Kidney epithelial cell (primary cell): ENCODE measurements around the gene MRPS11. TPM values are rescaled to one million over a fixed set of nuclear protein-coding genes. Genes with fewer than 3 reads are reported as not detected.

Experiments
- DNase-seq: peaks from one replicate; pipeline ENCODE4 v3.0.0-alpha.2; 2010; ENCODE audit warnings: low read depth
- H3K27me3 ChIP-seq: 2 replicates; pipeline ENCODE4 v1.6.0; 2011; ENCODE audit warnings: low read length; ENCODE audit not compliant: control insufficient read depth, insufficient read depth
- H3K36me3 ChIP-seq: 2 replicates; pipeline ENCODE4 v1.5.1; 2011; ENCODE audit warnings: low read length; ENCODE audit not compliant: control insufficient read depth, insufficient read depth
- H3K4me3 ChIP-seq: 2 replicates; pipeline ENCODE4 v1.5.1; 2011; ENCODE audit warnings: low read depth, mild to moderate bottlenecking, control low read depth, low read length
- CTCF ChIP-seq: IDR thresholded peaks from 2 replicates; pipeline ENCODE4 v1.5.1; 2011; ENCODE audit warnings: mild to moderate bottlenecking, moderate library complexity, low read length, control low read depth, inconsistent platforms; ENCODE audit not compliant: insufficient read depth, poor library complexity, severe bottlenecking
- total RNA-seq: library from RNA; depleted of rRNA; stranded (reverse); fragments of >200 nt; gene quantifications from 2 replicates; pipeline ENCODE4 v1.2.3, GENCODE V29; 2015

The MRPS11 gene
- total RNA-seq, 1 donor from 2014 or later, result 40.5 TPM

- no peak for TF ChIP-seq CTCF
- no peaks in the 10 kb centered on the region for H3K27me3 ChIP-seq
- no peak for DNase-seq
Measured at GRCh38 chr15:88490036-88490435, 22.5 kb downstream of the MRPS11 start.

GRCh38 chr15:88491158-88491557 is 23.6 kb downstream of the MRPS11 start:
- DNase-seq, result no peak
- H3K36me3 ChIP-seq, result no peaks in the 10 kb centered on the region

More at GRCh38 chr15:88490036-88490435, 22.5 kb downstream of the MRPS11 start:
- Histone ChIP-seq H3K4me3 (no peak overlapping the region), H3K36me3 (no peaks in the 10 kb centered on the region)

GRCh38 chr15:88493844-88494243 is 26.3 kb downstream of the MRPS11 start:
- Histone ChIP-seq H3K4me3 (no peak overlapping the region), H3K36me3 (no peaks in the 10 kb centered on the region), H3K27me3 (no peaks in the 10 kb centered on the region)
- no peak for DNase-seq
- TF ChIP-seq CTCF, result no peak

More at GRCh38 chr15:88491158-88491557, 23.6 kb downstream of the MRPS11 start:
- H3K4me3 ChIP-seq, result no peak overlapping the region
- H3K27me3 ChIP-seq, result no peaks in the 10 kb centered on the region
- no peak for TF ChIP-seq CTCF

GRCh38 chr15:88497109-88497765 is 29.7 kb downstream of the MRPS11 start:
- Histone ChIP-seq H3K36me3 (no peaks in the 10 kb centered on the region), H3K4me3 (no peak overlapping the region), H3K27me3 (no peaks in the 10 kb centered on the region)
- no peak for TF ChIP-seq CTCF
- DNase-seq, result no peak

GRCh38 chr15:88498996-88499395 is 31.5 kb downstream of the MRPS11 start:
- H3K36me3 ChIP-seq, result no peaks in the 10 kb centered on the region
- TF ChIP-seq CTCF, result no peak
- no peak overlapping the region for H3K4me3 ChIP-seq
- no peaks in the 10 kb centered on the region for H3K27me3 ChIP-seq
- DNase-seq, result no peak

GRCh38 chr15:88504445-88504844 is 36.9 kb downstream of the MRPS11 start:
- H3K27me3 ChIP-seq, result no peaks in the 10 kb centered on the region
- no peak for DNase-seq
- H3K36me3 ChIP-seq, result no peaks in the 10 kb centered on the region
- H3K4me3 ChIP-seq, result no peak overlapping the region
- no peak for TF ChIP-seq CTCF
